NCI-H2227 treated with DMSO at 0.1 percent for 48 hours (cell line): ENCODE measurements around the gene HNRNPF.
"Not testable (repeated sequence)": the region's sequence is repeated elsewhere in the genome, so short reads cannot be mapped to it uniquely, and the experiment has no call there.

Experiments used
- DNase-seq: peaks from one replicate; lab custom pipeline; 2025; lab: John Stamatoyannopoulos, UW

HNRNPF gene

GRCh38 chr10:43408710-43409384 is at the start of gene HNRNPF:
TSS of gene HNRNPF (minus strand) at chr10:43409186. CDS start at chr10:43387884, 21,302 bp downstream.
- peak; percentile 92 for DNase-seq

GRCh38 chr10:43458227-43458626 is 49.2 kb upstream of the HNRNPF start:
- no peak for DNase-seq

GRCh38 chr10:43456561-43456960 is 47.6 kb upstream of the HNRNPF start:
- not testable (repeated sequence) for DNase-seq

GRCh38 chr10:43454025-43454424 is 45.0 kb upstream of the HNRNPF start:
- not testable (repeated sequence) for DNase-seq

- DNase-seq = no peak
These were observed 44.4 kb upstream of the HNRNPF start for GRCh38 chr10:43453266-43453831.

- DNase-seq = no peak
These were observed 43.4 kb upstream of the HNRNPF start for GRCh38 chr10:43452356-43452914.

GRCh38 chr10:43448742-43449141 is 39.8 kb upstream of the HNRNPF start:
- DNase-seq = no peak

GRCh38 chr10:43446219-43447017 is 37.4 kb upstream of the HNRNPF start:
- DNase-seq = not testable (repeated sequence)

- DNase-seq = no peak
These were observed 36.0 kb upstream of the HNRNPF start for GRCh38 chr10:43444897-43445466.

GRCh38 chr10:43444323-43444722 is 35.3 kb upstream of the HNRNPF start:
- no peak for DNase-seq

GRCh38 chr10:43440463-43441134 is 31.6 kb upstream of the HNRNPF start:
- DNase-seq = no peak

GRCh38 chr10:43437141-43437870 is 28.3 kb upstream of the HNRNPF start:
- DNase-seq = no peak

GRCh38 chr10:43436291-43437140 is 27.5 kb upstream of the HNRNPF start, which contains the start of gene ZNF487:
TSS of gene ZNF487 (plus strand) at chr10:43437111. CDS start at chr10:43475814, 38,703 bp downstream.
- peak; percentile 60 for DNase-seq

- peak; percentile 50 for DNase-seq
These were observed 22.1 kb upstream of the HNRNPF start for GRCh38 chr10:43430926-43431663.

GRCh38 chr10:43427166-43427825 is 18.3 kb upstream of the HNRNPF start:
- DNase-seq = no peak

GRCh38 chr10:43426476-43426875 is 17.5 kb upstream of the HNRNPF start:
- DNase-seq = not testable (repeated sequence)

GRCh38 chr10:43424416-43424815 is 15.4 kb upstream of the HNRNPF start:
- DNase-seq = no peak

GRCh38 chr10:43421944-43422343 is 13.0 kb upstream of the HNRNPF start:
- DNase-seq = not testable (repeated sequence)

- DNase-seq = no peak
These were observed 12.5 kb upstream of the HNRNPF start for GRCh38 chr10:43421519-43421918.
